ENCODE data around the gene AMDHD2.

DNA sequence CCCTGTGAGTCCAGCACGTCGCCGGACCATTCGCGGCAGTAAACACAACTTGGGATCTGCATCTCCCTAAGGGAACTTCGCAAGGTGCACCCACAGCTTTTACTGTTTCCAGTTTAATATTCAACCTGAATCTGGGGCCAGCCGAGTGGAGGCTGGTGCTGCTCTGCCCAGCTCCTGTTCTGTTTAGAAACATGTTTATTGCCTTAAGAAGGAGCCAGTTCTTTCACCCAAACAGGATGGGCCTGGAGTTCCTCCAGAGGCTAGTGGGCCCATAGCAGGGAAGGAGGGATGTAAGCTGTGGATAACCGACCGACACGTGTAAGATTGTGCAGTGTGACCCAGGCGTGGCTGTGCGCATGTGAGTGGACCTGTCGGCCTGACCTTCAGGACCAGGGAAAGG, 27.9 kb upstream of the AMDHD2 start:
- no peak for TF ChIP-seq CTCF (IDR thresholded peaks at IDR 0.05)
- no peak for TF ChIP-seq POLR2A (IDR thresholded peaks at IDR 0.05)
